Type B pancreatic cell (in vitro differentiated cells): ENCODE results near the gene PITPNB. TPM values are rescaled to one million over a fixed set of nuclear protein-coding genes. Genes with fewer than 3 reads are reported as not detected.

Experiments used
- DNase-seq: peaks from one replicate; pipeline ENCODE4 v3.0.0; 2021; ENCODE audit warnings: mixed read lengths; ENCODE audit not compliant: unreplicated experiment; ENCODE audit errors: extremely low spot score
- H3K27ac Mint-ChIP-seq: 2 replicates; pipeline ENCODE4 v1.8.0; 2021; ENCODE audit warnings: mild to moderate bottlenecking, mixed read lengths
- H3K27me3 Mint-ChIP-seq: 2 replicates; pipeline ENCODE4 v1.8.0; 2021; ENCODE audit warnings: mixed read lengths
- H3K36me3 Mint-ChIP-seq: 2 replicates; pipeline ENCODE4 v1.8.0; 2021; ENCODE audit warnings: mixed read lengths
- H3K4me1 Mint-ChIP-seq: one replicate; pipeline ENCODE4 v1.8.0; 2021; ENCODE audit warnings: mixed read lengths; ENCODE audit not compliant: unreplicated experiment
- H3K4me3 Mint-ChIP-seq: 2 replicates; pipeline ENCODE4 v1.8.0; 2021; ENCODE audit warnings: mild to moderate bottlenecking, mixed read lengths
- H3K9me3 Mint-ChIP-seq: 2 replicates; pipeline ENCODE4 v1.8.0; 2021; ENCODE audit warnings: mixed read lengths
- CTCF ChIP-seq: fragments of 200-600 bp; sonication (generic); conservative IDR thresholded peaks from 2 replicates; pipeline ENCODE4 v1.5.0; 2021; ENCODE audit warnings: antibody characterized with exemption, mild to moderate bottlenecking
- total RNA-seq: library from RNA; stranded (reverse); gene quantifications from 2 replicates; pipeline ENCODE4 v1.2.1, GENCODE V29; 2021; ENCODE audit warnings: low replicate concordance

PITPNB gene
- total RNA-seq, 1 donor from 2014 or later = 73.2 TPM

GRCh38 chr22:27834364-27835185 lies 84.5 kb downstream of the PITPNB start:
- no peak for TF ChIP-seq CTCF
- H3K36me3 Mint-ChIP-seq = peaks cover 4% of the 10 kb centered on the region
- DNase-seq = no peak
- H3K27me3 Mint-ChIP-seq = no peaks in the 10 kb centered on the region
- peaks cover 39% of the 10 kb centered on the region for H3K4me1 Mint-ChIP-seq
- H3K27ac Mint-ChIP-seq = no peak overlapping the region
- H3K4me3 Mint-ChIP-seq = no peak overlapping the region
- peaks cover 6% of the 10 kb centered on the region for H3K9me3 Mint-ChIP-seq

- no peak for DNase-seq
- Mint-ChIP-seq H3K4me3 (no peak overlapping the region), H3K27ac (no peak overlapping the region), H3K27me3 (no peaks in the 10 kb centered on the region), H3K36me3 (peaks cover 4% of the 10 kb centered on the region), H3K9me3 (peaks cover 6% of the 10 kb centered on the region), H3K4me1 (peaks cover 35% of the 10 kb centered on the region)
- no peak for TF ChIP-seq CTCF
These were observed 85.3 kb downstream of the PITPNB start for GRCh38 chr22:27833803-27834202.

- Mint-ChIP-seq H3K27ac (no peak overlapping the region), H3K36me3 (peaks cover 2% of the 10 kb centered on the region), H3K27me3 (no peaks in the 10 kb centered on the region), H3K4me3 (no peak overlapping the region), H3K9me3 (peaks cover 2% of the 10 kb centered on the region), H3K4me1 (peaks cover 31% of the 10 kb centered on the region)
- DNase-seq = no peak
- TF ChIP-seq CTCF = no peak
These were observed 86.5 kb downstream of the PITPNB start for GRCh38 chr22:27832606-27833005.

- TF ChIP-seq CTCF = no peak
- Mint-ChIP-seq H3K4me1 (peaks cover 18% of the 10 kb centered on the region), H3K4me3 (no peak overlapping the region), H3K27me3 (peaks cover 5% of the 10 kb centered on the region), H3K36me3 (no peaks in the 10 kb centered on the region), H3K27ac (no peak overlapping the region), H3K9me3 (no peaks in the 10 kb centered on the region)
- DNase-seq = no peak
These were observed 89.4 kb downstream of the PITPNB start for GRCh38 chr22:27829620-27830019.

- Mint-ChIP-seq H3K36me3 (no peaks in the 10 kb centered on the region), H3K27me3 (peaks cover 5% of the 10 kb centered on the region), H3K4me1 (peaks cover 18% of the 10 kb centered on the region), H3K4me3 (no peak overlapping the region), H3K27ac (no peak overlapping the region), H3K9me3 (no peaks in the 10 kb centered on the region)
- TF ChIP-seq CTCF = no peak
- no peak for DNase-seq
These were observed 91.2 kb downstream of the PITPNB start for GRCh38 chr22:27827604-27828587.
